Epithelial cell of proximal tubule (primary cell): Measurements from ENCODE around the gene CERS6. TPM values are rescaled to one million over a fixed set of nuclear protein-coding genes. Genes with fewer than 3 reads are reported as not detected.

Experiments used
- DNase-seq: peaks from one replicate; pipeline ENCODE4 v3.0.0-alpha.2; 2011; ENCODE audit warnings: low read depth
- H3K4me3 ChIP-seq: 2 replicates; pipeline ENCODE4 v1.5.1; 2011; ENCODE audit warnings: low read depth, mild to moderate bottlenecking, low read length
- CTCF ChIP-seq: conservative IDR thresholded peaks from 2 replicates; pipeline ENCODE4 v1.5.1; 2012; ENCODE audit warnings: low read depth, mild to moderate bottlenecking, low read length
- total RNA-seq: library from RNA; depleted of rRNA; stranded (reverse); fragments of >200 nt; gene quantifications from 2 replicates; pipeline ENCODE4 v1.2.3, GENCODE V29; 2015

The CERS6 gene
- total RNA-seq, 1 donor from 2014 or later, result 11.6 TPM

GRCh38 chr2:168453404-168453803, 2.7 kb upstream of the CERS6 start:
- DNase-seq, result no peak
- TF ChIP-seq CTCF, result no peak

GRCh38 chr2:168454737-168455644, 1.1 kb upstream of the CERS6 start:
- peak overlapping the region; percentile 88 for H3K4me3 ChIP-seq
- DNase-seq, result no peak
- TF ChIP-seq CTCF, result no peak

More at GRCh38 chr2:168453404-168453803, 2.7 kb upstream of the CERS6 start:
- no peak overlapping the region for H3K4me3 ChIP-seq

GRCh38 chr2:168456521-168457189, 583 bp downstream of the CERS6 start:
- DNase-seq, result no peak
- TF ChIP-seq CTCF, result no peak

GRCh38 chr2:168457190-168457895, 1.3 kb downstream of the CERS6 start:
- no peak for TF ChIP-seq CTCF
- H3K4me3 ChIP-seq, result peak overlapping the region; percentile 88
- no peak for DNase-seq

More at GRCh38 chr2:168456521-168457189, 583 bp downstream of the CERS6 start:
- peak overlapping the region; percentile 88 for H3K4me3 ChIP-seq

GRCh38 chr2:168458139-168458538, 2.1 kb downstream of the CERS6 start:
- TF ChIP-seq CTCF, result no peak
- H3K4me3 ChIP-seq, result peak overlapping the region; percentile 88
- DNase-seq, result no peak

GRCh38 chr2:168459256-168459655, 3.2 kb downstream of the CERS6 start:
- no peak overlapping the region for H3K4me3 ChIP-seq
- no peak for TF ChIP-seq CTCF
- DNase-seq, result no peak
